Measurements from ENCODE around the gene WWP2.
"Not testable (repeated sequence)": the region's sequence is repeated elsewhere in the genome, so short reads cannot be mapped to it uniquely, and the experiment has no call there.

WWP2 gene

DNA sequence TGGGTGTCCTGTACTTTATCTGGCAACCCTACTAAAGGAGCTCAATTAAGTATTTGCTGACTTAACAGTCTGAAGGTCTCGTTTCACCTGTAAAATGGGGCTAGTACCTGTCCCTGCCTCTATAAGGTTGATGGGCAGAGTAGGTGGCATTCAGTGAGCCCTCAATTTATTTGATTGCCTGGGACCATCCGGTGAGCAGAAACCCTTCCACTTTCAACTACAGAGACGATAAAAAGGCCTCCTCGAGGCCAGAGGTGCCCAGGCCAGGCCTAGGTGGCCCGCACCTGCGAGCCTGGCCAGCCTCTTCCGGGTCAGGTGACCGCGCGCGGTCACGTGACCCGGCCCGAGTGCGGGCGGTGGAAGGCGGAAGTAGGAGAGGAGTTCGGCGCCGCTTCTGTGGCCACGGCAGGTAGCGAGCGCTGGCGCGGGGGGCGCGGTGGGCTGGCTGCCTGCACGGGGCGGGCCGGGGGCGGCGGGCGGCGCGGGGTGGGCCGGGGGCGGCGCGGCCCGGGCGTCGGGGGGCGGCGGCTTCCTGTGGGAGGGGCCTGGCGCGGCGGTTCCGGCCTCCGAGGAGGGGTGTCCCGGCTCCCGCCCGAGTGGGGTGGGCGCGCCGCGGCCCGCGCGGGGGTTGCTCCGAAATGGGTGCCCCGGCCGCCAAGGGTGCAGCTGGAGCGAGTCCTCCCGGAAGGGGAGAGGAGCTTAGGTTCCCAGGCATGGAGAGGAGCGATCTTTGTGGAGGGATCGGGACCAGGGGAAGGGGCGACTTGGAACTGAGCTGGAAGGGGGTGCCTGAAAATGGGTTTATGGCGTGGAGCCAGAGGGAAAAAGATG is at the start of gene WWP2:
Gene WWP2 (plus strand): TSS at position 350 of the 831 bp plus-strand sequence. CDS start 24,679 bp downstream, outside the sequence.
- peak; percentile 15 for DNase-seq

DNA sequence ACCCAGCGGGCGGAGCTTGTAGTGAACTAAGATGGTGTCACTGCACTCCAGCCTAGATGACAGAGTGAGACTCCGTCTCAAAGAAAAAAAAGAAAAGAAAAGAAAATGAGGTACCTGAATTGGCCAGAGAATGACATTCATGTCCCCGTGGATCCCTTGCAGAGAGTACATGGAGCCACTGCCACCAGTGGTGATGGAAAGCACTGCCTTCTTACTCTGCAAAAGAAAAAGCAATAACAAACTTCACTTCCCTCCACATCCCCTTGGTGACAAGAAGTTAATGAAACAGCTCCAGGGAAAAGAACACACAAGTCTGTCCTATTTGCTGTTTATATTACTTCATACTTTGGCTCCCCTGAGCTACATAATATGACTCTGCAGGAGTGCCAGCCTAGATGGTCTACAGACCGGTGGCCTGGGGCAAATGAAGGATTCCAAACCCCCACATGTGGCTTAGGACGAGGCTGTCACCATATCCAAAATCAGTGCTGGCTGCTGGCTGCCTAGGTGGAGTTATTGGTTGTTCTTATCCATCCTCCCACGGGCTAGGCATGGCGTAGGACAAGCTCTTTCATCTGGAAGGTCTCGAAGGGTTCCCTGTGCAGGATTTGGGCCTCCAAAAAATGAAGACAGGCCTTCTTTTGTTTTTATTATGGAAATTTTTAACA is 49.1 kb upstream of the WWP2 start:
- DNase-seq = no peak

DNA sequence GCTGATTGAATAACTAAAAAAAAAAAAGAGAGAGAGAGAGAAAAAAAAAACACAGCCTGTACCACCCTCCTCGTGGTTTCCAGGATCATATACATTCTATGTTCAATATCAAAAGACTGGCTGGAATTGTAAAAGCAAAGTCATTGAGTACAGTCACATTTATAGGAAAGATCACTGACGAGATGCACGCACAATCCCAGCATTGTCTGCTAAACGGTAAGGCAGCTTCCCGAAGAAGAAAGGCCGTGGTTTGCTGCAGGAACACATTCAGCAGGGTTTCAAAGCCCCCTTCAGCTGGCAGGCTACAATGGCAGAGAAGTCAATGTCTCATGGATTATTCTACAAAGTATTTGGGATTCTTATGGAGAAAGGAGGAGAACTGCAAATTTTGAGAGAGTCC is 45.1 kb upstream of the WWP2 start:
- no peak for DNase-seq

DNA sequence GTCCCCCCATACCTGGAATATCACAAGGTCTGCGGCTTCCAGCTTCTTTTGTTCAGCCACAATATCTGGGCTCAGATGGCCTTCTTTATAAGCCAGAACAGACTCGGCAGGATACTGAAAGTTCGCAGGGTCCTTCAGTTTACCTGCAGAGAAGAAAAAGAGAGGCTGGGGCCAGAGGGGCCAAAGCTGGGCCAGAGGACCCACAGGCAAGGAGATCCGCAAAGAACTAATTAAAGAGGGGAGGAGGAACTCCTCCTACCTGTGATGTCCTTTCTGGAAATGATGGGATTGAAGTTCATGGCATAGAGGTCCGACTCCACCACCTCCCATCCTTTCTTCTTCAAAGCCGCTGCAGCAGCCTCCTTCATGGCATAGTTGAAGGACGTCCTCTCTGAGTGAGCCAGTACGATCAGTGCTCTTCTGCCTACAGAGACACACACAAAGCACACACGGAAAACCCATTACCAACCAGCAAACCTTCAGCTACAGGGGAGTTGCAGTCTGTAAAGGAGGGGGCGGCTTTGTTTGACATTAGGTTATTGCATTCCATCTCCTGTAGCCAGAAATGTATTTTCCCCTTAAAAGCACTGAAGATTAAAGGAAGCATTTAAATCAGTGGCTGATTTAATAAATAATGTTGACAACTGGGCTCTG is 43.9 kb upstream of the WWP2 start:
- no peak for DNase-seq

DNA sequence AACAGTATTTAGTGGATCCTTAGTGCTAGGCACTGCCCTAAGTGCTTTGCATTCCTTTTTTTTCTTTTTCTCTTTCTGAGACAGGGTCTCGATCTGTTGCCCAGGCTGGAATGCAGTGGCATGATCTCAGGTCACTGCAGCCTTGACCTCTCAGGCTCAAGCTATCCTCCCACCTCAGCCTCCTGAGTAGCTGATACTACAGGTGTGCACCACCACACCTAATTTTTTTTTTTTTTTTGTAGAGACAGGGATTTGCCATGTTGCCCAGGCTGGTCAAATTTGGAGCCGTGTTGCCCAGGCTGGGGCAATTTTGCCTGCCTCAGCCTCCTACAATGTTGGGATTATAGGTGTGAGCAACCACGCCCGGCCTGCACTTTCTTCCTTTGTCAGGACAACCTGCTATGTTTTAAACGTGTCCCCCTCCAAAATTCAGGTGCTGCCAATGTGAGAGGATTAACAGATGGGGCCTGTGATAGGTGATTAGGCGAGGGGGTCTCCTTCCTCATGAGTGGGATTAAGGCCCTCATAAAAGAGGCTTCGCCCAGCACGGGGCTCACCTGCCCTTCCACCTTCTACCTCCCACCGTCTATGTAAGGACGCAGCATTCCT is 41.2 kb upstream of the WWP2 start:
- DNase-seq = no peak

DNA sequence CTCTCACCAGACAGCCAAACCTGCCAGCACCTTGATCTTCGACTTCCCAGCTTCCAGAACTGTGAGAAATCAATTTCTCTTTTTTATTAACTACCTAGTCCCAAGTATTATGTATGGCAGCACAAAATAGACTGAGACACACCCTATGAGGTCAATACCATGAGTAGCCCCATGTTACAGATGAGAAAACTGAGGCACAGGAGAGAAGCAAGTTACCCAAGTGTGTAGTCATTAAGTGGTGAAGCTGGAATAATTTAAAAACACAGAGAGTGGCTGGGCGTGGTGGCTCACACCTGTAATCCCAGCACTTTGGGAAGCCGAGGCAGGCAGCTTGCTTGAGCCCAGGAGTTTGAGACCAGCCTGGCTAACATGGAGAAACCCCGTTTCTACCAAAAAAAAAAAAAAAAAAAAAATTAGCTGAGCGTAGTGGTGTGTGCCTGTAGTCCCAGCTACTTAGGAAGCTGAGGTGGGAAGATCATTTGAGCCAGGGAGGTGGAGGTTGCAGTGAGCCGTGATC is 40.6 kb upstream of the WWP2 start:
- DNase-seq = no peak

DNA sequence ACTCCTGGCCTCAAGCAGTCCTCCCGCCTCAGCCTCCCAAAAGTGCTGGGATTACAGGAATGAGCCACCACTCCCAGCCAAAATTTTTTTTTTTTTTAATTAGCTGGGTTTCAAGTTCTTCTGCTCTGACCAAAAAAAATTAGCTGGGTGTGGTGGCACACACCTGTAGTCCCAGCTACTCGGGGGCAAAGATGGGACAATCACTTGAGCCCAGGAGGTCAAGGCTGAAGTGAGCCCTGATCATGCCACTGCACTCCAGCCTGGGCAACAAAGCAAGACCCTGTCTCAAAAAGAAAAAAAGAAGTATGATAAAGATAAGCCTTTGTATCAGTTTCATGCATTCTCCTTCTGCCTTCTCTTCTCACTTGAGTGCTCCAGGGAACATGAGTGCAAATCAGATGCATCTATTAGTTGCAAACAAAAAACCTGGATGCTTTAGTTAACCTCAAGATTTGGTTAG is 37.7 kb upstream of the WWP2 start:
- DNase-seq = no peak

DNA sequence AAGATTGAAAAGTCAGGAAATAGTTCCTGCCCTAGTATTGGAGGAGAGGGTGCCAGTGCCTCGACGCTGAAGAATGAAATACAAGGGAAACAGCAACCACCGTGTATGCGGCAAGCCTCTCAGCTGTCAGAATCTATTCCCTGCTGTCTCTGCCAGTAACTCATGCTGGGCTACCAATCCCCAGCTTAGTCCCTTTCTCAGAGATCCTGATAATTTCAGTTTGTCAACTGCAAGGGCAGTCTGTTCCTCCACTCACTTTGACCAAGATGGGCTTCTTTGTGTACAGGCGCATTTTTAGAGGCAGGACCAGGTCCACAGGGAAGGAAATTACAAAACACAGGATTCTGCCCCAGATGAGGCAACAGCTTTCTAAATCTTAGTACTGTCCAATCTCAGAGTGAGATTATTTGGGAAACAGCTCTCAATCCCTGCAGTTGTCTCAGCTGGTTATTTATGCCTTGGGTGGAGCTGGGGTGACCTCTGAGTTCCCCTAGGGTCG is 37.1 kb upstream of the WWP2 start:
- DNase-seq = no peak

DNA sequence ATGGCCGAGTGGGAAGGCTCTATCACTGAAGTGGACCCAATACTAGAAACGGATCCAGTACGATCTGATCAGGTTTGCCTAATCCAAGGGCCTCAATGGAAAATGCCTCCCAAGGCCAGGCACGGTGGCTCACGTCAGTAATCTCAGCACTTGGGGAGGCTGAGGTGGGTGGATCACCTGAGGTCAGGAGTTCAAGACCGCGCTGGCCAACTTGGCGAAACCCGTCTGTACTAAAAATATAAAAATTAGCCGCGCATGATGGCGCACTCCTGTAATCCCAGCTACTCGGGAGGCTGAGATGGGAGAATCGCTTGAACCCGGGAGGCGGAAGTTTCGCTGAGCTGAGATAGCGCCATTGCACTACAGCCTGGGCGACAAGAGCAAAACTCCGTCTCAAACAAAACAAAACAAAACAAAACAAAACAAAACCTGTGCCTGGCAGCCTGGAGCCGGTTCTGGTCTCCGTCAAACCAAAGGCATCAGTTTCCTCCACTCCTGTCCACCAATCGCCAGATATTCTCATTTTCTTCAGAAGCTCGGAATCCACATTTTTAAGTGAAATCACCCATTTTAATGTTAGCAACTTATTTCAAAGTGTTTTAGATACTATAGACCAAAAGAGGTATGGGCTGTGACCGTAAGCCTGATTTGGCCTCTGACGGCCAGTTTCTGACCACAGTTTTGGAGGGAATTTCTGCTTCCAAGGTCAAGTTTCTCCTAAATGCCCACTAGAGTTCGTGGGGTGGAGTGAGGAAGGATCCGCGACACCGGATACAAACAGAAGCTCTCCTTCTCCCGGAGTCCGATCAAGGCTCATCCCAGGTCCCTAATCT is 36.4 kb upstream of the WWP2 start:
- DNase-seq = no peak

DNA sequence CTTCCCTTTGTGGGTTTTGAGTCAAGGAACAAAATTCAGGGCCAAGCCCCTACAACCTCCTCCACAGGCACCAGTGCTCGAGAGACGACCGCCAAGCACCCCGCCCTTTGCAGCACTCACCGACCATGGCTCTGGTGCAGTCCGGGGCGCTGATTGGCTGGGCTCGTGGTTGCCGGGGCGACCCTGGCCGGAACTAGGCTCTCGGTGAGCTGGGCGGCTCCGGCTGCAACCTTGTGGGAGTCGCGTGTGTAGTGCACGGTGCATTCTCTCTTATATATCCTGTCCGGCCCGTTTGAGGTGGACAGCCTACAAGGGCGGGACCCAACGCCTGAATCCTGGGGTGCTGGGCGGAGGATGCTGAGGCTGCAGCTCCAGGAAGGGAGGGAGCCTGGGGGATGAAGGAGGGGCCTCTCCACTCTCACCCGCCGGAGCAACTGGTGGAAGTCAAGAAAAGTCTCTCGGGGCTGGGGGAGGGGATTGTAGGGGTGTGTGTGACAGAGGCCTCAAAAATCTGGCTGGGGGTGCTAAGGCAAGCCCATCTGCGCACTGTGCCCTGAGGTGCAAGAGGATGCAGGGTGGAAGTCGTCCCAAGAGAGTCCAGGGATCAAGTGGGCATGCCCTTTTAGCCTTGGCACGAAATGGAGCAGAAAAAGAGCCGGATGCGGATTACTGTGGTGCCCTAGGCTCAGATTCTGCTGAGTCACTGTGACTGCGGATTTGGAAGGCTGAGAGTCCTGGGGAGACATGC is 35.6 kb upstream of the WWP2 start, which contains the start of gene NQO1:
Gene NQO1 (minus strand): TSS at position 248 of the 748 bp plus-strand sequence. CDS start 121 bp downstream, at position 127.
- peak; percentile 81 for DNase-seq

DNA sequence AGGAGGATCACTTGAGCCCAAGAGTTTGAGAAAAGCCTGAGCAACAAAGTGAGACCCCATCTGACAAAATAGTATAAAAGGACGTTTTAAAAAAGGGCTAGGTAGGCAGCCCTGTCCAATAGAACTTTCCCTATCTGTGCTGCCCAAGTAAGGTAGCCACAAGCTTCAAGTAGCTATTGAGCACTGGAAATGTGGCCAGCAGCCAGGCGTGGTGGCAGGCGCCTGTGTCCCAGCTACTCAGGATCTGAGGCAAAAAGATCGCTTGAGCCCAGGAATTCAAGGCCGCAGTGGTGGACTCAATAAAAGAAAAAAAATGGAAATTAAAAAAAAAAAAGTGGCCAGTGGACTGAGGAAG is 34.2 kb upstream of the WWP2 start:
- no peak for DNase-seq

DNA sequence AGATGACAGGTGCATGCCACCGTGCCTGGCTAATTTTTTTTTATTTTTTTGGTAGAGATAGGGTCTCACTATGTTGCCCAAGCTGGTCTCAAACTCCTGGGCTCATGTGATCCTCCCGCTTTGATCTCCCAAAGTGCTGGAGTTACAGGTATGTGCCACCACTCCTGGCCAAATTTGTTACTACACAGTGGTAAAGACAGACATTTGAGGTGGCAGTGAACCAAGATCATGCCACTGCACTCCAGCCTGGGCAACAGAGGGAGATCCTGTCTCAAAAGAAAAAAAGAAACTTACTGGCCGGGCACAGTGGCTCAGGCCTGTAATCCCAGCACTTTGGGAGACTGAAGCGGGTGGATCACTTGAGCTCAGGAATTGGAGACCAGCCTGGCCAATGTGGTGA is 33.1 kb upstream of the WWP2 start:
- not testable (repeated sequence) for DNase-seq

DNA sequence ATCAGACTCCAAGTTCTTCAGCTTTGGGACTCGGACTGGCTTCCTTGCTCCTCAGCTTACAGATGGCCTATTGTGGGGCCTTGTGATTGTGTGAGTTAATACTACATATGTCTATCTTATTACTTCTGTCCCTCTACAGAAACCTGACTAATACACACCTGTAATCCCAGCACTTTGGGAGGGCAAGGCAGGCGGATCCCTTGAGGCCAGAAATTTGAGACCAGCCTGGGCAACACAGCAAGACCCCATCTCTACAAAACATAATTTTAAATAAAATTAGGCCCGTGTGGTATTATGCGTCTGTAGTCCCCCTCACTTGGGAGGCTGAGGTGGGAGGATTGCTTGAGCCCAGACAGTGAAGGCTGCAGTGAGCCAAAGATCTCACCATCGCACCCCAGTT is 30.9 kb upstream of the WWP2 start:
- not testable (repeated sequence) for DNase-seq

DNA sequence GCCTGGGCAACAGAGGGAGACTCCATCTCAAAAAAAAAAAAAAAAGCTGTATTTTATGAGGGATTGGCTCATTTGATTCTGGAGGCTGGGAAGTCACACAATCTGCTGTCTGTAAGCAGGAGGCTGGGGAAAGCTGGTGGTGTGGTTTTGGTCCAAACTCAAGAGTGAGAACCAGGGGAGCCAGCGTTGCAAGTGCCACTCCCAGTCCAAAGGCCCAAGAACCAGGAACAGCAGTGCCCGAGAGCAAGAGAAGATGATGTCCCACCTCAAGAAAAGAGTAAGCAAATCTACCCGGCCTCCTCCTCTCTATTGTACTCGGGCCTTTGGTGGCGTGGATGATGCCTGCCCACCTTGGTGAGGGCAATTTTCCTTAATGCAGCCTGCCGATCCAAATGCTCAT is 30.0 kb upstream of the WWP2 start:
- DNase-seq = no peak

DNA sequence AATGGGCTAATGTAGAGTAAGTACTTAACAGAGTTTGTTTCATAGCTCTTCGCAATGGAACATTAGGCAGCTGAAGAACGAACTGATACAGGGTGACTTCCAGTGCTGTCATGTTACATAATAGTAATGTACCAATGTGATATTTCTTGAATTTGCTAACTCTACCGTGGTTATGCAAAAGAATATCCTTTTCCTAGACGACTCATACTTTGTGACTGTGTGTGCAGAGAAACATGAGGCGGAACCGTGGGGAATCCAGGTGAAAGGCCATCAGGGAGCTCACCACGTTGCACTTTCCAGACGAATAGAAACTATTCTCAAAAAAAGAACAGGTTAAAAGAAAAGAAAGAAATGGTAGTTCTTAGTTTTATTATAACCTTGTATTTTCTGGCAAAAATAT is 20.6 kb upstream of the WWP2 start:
- DNase-seq = no peak

DNA sequence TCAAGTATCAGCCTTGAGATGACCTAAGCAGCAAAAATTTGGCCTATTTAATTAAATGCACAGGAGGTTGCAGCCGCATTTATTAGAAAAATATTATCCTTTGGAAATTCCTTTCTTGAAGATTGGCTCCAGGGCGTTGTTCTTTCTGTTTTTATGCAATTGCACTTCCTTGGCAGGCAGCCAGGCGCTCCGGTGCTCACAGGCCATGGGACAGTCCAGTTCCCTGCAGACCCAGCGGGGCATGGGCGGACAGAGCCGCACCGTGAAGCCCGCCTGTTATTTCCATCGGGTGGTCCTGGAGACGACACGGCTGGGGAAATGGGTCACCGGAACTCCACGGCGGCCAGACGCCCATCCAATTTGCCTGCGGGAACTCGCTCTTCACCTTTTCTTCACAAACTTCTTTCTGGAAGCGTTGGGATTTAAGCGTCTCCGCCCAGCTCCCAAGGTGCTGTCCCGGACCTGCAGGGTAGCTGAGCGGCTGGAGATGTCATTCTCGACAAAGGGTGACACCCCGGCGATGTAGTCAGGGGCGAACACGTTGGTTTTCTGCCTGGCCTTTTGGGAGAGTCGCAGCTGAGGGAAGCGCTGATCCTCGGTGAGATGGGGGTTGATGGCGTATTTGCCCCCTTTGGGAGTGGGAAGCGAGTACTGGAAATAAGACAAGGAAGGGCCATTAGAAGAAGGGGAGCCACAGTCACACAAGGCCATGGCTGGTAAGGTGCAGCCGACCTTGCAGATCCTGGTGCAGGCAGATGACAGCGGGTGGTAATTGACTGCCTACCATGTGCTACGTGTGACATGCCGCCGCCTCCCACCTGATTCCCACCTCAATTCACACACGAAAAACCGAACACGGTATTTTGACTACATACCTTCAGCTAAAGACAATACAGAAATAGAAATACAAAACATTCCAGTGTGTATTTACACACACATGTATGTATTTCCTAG is 19.9 kb upstream of the WWP2 start:
- no peak for DNase-seq

DNA sequence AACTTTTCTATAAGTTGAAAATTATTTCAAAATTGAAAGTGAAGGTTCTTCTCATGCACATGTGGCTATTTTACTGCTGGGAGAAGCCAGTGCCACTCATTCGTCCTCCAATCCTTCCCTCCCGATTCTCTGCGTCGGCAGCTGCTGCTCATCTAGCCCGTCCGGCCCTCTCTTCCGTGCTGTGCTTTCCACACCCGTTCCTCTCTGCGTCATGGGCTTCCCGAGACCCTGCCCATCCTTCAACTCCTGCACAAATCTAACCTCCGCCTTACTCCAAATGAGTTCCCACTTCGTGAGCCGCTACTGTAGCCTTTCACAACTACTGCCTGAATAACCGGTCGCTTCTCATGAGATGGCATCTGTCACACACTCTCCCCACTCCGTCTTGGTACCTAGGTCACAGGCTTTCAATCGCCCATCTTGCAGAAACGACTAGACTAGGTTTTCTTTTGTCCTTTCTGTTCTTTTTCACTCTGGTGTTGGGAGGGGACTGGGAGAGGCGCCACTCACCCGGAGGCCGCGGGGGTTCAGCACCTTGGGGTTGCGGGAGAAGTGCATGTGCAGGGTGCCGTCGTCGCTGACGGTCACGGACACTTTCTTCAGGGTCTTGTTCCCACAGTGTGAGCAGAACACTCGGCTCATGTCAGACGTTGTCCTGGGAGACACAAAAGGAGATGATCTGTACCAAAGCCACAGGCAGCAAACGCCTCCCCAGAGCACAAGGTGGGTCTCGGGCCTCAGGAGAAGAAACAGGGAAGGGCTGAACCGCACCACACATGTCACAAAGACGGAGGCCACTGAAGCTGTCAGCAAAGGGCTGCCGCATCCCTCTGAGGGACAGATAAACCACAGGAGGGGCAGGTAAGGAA is 17.5 kb upstream of the WWP2 start:
- no peak for DNase-seq

DNA sequence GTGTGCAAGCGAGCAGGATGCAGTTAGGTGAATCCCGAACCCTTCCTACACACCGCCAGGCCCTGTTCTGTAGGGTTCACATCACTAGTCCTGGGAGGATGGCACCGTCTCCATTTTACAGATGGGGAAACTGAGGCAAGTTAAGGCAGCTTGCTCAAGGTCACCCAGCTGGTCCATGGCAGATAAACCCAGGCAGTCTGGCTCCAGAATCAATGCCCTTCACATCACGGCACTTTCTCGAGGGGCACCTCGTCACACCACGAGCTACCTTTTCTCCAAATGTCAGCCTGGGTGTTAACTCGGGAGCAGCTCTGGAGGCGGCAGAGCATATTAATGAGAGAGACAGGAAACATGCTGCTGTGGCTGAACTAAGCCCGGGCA is 16.9 kb upstream of the WWP2 start:
- no peak for DNase-seq

DNA sequence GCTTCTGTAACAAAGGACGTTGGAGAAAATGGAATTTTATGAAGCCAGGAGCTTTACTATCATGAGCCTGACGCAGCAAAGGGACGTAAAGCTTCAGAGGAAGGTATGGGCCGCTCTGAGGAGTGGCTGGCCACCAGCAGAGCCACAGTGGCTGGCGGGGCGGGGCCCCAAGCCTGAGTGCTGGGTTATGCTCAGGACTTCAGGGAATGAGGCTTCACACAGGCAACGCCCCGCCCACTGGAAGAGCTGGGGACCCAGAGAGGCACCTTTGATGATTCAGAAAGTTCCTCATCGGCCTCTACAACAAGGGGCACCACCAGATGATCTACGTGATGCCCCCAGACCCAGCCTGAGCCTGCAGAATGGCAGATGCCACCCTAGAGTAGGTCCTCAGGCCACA is 16.2 kb upstream of the WWP2 start:
- DNase-seq = no peak
